CD4-positive, alpha-beta T cell treated with Interleukin-17A for 1 hour (primary cell): ENCODE results near the gene TEKT1.
"Not testable (repeated sequence)": the region's sequence is repeated elsewhere in the genome, so short reads cannot be mapped to it uniquely, and the experiment has no call there.

ENCODE experiments used
- DNase-seq: peaks from one replicate; pipeline ENCODE4 v3.0.0-alpha.2; 2020

TEKT1 gene

DNA sequence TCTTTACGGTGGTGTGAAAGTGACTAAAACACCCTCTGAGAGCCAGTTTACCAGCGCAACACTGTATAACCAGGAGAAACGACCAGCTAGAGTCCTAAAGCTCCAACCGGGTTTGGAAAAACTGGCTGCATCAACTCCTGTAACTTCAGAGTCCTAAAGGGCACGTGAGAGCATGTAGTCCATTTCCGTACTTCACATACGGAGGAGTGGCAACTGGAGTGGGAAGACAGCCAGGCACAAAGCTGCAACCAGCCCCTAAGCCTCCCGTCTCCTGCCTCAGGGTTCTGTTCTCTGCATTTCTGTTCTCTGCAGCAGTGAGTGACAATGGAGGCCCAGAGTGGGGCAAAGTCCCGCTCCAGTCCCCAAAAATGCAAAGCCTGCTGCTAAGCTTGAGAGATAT lies 19.2 kb downstream of the TEKT1 start:
- no peak for DNase-seq

DNA sequence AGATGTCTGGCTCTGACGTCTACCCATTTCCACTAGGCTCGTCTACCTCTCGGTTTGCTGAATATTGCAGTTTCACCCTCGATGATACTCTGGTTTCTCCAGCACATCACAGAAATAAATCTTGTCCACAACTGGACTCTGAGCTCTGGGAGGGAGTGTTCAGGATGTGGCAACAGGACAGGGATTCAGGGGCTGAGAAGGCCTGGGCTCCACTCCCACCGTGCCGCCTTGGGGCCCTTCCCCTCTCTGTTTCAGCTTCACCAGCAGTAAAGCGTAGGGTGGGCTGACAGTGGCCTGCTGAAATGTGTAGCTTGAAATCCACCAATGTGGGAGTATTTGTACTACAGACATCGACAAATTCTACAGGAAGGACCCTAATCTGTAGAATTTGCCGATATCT lies 20.0 kb downstream of the TEKT1 start:
- no peak for DNase-seq

DNA sequence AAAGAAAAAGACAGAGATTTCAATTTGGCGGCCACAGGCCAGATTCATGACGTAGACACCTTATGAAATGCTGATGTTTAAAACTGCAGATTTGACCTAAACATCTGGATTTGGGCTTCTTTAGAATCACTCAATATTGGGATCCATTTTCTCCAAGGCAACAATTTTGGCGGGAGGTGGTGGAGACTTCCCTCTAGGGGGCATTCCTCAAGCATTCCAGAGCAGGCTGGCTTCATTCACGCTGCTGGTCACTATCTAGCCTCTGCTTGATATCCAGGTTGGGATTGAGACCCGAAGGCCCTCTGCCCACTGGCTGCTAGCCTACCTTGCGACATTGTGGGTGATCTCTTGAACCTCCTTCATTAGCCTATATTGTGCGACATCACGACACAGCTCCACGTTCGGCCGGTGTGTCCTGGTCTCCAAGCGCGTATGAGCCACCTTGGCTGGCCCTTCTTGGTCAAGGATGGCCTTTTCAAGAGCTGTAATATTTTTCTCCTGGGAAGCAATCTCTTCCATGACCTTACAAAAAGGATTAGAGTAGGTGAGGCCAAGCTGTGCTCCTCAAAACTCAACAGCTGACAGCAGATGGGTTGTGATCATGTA lies 31.0 kb downstream of the TEKT1 start:
- DNase-seq = no peak

DNA sequence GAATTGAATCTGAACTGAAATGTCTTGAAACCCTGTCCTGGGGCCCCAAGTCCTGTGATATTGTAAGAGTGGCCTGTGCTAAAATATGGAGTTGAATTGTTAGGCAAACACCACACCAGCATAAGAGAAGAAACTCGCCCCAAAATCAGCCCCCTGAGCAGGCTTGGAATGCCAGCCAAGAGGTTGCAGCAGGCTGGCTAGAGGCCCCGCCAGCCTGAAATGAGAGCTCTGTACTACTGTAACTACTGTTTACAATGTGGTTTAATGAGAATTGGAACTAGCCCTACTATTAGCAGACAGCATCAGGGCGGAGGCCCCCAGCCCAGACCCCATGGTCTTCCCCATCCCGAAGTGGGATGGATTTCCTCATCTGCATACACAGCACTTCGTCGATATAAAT lies 31.8 kb downstream of the TEKT1 start:
- DNase-seq = no peak

DNA sequence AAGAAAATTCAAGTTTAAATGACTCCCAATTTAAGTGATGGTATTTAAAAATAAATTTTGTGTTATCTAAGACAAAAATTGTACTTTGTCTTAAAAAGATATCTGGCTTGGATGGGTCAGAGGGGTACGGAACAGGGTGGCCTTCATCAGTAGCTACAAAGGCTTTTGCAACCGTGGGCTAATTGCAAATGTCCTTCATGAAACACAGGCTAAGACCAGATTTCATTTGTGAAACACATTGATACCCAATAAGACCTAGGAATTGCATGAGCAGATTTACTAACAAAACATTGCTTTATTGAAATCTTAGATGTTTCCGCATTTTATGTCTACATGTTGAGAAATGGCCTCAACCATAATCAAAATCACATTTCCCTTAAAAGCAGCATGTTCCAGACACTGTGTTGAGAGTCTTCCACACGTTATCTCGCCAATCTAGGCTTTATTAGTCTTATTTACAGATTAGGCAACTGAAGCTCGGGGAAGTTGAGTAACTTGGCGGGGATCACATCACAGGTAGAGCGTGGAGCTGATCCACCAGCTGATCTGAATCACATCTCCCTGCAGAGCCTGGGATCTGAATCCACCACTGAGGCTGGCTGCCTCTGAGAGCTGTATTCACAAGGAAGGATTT lies 33.7 kb downstream of the TEKT1 start:
- no peak for DNase-seq

- no peak for DNase-seq
Measured at GRCh38 chr17:6796887-6797490, 34.5 kb downstream of the TEKT1 start.

DNA sequence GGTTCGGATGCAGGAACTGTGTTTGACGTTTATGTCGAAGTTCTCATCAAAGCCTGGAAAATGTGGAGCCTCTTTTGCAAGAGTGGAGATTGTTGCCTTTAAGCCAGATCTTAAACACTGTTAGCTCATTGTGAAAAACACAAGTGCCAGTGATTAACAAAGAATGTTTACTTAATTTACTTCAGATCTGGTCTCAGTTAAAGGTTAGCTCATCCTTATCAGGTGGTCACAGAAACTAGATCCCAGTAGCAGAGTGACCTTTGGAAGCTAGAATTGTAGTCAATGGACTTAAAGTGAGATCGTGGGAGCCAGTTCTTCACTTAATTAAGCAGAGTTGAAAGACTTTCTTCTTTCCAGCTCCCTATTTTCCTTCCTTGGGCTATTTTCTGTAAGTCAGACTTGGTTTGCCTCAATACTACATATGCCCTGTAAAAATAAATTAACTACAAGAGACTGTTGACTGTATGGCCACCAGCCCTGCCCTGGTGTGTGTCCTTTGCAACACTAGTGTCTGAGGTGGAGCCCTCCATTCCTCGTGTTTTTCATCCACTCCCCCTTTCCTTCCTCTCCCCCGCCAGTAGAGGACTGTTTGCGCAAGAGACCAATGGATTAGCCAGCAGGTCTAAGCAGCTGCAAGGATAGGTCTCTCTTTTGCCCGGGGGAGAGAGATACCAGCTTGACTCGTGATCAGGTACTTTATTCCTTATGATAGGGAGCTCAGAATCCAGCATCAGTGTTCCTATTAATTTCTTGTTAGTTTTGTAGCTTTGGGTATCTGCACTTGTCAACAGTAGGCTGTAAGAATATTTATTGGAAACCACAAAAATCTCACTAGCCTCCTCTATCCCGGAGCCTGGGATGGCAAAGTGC lies 35.3 kb downstream of the TEKT1 start:
- DNase-seq = no peak

DNA sequence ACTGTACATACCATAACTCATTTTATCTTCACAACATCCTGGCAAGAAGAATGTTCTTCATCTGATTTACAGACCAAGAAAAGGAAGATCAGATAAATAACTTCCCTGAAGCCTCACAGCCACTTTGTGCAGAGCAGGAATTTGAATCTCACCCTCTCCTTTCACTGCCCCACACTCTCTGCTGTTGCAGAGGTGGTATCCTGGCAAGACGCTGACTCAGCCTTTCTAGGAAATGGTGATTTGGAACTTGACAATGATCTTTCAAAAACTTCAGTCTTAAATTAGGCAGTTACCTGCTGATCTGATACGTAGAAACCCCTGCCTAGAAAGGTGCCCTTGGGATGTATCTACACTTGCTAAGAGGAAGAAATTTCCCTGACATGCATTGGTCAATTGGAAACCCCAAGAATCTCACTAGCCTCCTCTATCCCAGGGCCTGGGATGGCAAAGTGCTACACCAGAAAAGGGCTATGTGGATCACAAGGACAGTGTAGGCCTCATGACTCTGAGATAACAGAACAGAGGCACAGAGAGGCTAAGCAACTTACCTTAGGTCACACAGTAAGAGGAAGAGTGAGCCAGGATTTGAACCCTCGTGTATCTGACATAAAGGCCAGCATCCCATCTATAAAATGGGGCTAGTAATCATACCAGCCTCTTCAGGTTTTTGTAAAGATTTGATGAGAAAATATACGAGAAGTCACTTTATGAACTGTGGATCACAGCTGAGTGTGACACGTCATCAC lies 37.6 kb downstream of the TEKT1 start:
- DNase-seq = no peak

GRCh38 chr17:6789146-6789545 lies 42.4 kb downstream of the TEKT1 start:
- DNase-seq = no peak

DNA sequence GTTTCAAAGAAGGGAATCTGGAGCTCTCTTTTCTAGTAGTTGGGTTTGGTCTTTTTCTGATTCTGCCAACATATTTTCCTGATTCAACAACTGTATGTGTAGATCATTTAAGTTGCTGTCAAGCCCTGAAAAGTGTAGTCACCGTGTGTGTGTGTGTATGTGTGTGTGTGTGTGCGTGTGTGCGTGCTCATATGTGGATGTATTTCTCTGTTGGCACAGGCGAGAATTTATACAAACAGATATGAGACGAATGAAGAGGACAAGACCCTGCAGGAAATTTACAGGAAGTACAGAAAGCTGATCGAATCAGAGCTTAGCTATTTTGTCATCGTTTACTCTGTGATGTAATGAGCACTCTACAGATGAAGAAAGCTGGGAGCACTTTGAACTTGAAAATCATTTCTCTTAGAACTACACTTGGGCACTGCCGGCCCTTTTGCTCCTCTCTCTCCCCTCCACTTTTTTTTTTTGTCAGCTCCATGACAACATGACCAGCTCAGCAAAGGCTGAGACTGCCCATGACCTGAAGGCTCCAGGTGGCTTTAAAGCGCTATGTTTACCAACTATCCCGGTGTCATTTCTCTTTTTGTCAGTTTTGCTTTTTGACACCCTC lies 44.3 kb downstream of the TEKT1 start:
- no peak for DNase-seq

DNA sequence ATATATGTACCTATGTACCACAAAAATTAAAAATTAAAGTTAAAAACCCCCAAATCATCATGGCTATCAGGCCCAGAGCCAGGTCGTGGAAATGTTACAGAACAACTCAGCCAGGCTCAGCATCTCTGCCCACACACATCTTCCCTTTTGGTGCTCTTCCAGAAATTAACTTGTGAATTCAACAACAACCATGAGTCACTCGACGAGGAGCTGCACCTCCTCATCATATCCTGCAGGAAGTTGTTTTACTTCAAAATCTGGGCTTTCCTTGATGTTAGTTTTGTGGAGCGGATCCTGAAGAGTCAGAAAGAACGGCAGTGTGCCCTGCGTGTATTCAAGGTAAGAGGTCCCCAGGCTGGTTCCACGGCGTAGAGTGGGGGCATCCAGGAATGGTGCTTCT lies 44.9 kb downstream of the TEKT1 start:
- DNase-seq = no peak

DNA sequence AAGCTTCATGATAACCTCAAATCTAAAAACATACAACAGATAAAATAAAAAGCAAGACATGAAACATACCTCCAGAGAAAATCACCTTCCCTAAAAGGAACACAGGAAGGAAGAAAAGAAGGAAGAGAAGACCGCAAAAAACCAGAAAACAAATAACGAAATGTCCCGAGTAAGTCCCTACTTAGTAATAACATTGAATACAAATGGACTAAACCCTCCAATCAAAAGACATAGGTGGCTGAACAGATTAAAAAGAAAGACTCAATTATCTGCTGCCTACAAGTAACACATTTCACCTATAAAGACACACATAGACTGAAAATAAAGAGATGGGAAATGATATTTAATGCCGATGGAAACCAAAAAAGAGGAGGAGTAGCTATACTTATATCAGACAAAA lies 49.3 kb downstream of the TEKT1 start:
- no peak for DNase-seq

DNA sequence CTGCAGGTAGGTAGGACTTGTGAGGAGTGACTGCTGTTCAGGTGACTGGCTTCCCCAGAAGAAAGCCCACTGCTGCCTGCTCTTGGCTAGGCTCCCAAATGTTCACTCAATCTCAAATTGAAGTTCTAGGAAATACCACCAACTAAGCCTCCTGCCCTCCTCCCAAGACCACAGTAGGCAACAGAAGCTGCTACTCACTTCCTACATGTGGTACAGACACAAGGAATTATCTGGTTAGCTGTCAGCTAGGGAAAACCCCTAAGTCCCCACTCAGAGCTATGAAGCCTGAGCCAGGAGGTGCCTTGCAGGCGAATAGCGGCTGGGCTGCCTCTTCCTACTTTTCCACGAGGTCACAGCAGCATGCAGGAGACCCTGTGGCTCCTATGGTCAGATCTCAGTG lies 50.6 kb downstream of the TEKT1 start:
- no peak for DNase-seq

DNA sequence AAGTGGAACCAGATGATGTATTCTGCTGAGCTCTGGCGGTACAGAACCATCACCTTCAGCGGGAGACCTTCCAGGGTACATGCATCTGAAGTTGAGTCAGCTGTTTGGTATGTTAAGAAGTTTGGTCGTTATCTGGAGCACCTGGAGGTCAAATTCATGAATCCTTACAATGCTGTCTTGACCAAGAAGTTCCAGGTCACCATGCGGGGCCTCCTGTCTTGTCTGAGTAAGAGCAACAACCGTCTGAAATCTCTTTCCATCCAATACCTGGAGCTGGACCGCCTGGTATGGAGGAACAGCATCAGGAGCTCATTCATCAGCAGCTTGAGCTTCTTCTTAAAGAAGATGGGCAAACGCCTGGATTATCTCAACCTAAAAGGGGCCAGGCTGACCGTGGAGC lies 51.5 kb downstream of the TEKT1 start:
- DNase-seq = no peak

- no peak for DNase-seq
Measured at GRCh38 chr17:6779411-6779810, 52.1 kb downstream of the TEKT1 start.

DNA sequence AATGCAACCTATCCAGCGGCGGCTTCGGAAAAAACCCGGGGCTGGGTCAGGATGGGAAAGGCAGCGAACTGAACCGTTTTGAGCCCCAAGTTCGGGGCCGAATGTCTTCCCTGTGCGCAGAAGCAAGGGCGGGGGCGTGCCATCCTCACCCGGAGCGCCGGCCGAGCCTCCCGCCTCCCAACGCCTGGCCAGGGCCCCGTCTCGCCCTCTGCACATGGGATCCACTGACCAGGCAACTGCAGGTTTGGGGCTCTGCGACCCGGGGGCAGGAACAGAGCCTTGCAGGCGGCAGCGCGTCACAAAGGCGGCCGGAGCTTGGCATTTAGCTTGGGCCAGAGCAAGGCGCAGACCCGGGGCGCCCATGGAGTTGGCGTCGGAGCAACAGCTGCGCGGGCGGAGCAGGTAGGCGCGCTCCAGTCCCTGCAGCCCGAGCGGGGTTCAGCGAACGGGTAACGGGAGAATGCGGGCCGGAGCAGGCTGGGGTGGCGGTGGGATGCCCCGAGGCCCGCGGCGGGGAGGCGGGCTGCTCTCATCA lies 55.6 kb downstream of the TEKT1 start, which contains the start of gene FBXO39:
TSS of gene FBXO39 (plus strand) at position 345 of the 535 bp plus-strand sequence. CDS start 3,654 bp downstream, outside the sequence.
- DNase-seq = no peak

DNA sequence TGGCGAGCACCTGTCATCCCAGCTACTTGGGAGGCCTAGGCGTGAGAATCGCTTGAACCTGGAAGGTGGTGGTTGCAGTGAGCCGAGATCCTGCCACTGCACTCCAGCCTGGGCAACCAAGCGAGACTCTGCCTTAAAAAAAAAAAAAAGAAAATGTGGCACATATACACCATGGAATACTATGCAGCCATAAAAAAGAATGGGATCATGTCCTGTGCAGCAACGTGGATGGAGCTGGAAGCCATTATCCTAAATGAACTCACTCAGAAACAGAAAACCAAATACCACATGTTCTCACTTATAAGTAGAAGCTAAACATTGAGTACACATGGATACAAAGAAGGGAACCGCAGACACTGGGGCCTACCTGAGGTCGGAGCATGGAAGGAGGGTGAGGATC lies 56.6 kb downstream of the TEKT1 start:
- not testable (repeated sequence) for DNase-seq

DNA sequence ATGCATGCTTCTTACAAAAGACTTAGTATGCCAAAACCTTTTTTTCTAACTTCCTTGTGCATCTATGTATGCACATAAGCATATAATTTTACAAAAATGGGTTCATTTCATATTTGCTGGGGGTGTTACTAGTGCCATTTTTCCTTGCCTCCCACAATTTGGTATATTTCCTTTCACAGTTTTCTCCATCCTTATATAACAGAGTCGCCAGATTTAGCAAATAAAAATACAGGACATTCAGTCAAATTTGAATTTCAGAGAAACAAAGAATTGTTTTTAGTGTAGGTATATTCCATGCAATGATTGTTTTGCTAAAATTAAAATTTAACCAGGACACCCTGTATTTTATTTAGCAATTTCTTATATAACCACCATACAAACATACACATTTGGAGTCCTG lies 59.5 kb downstream of the TEKT1 start:
- DNase-seq = no peak

GRCh38 chr17:6768447-6768846 lies 63.1 kb downstream of the TEKT1 start:
- no peak for DNase-seq

GRCh38 chr17:6761779-6762178 lies 69.8 kb downstream of the TEKT1 start:
- DNase-seq = no peak

- DNase-seq = no peak
Measured at GRCh38 chr17:6757747-6758146, 73.8 kb downstream of the TEKT1 start.

DNA sequence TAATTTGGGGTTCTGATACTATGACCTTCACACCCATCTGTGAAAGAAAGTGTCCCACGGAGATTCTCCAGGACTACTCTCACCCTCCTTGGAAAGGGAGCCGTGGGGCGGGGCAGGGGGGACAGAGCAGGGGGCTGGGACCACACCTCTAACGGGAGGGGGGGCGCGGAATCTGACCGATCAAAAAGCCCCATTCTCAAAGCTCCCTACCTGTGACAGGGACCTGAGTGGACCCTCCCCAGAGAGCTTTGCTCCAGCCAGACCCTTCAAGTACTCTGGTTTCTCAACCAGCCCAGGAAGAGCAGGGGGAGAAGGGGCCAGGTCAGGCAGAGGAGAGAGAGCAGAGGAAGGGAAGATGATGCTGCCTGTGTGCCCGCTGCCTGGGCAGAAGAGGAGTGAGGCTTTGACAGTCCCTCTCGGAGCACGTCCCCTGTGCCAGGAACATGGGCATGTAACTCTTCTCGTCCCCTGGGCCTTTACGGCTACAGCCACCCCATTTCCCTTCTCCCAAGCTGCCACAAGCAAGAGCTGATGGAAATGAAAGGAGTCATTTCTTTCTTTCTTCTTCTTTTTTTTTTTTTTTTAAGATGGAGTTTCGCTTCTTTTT lies 75.0 kb downstream of the TEKT1 start:
- no peak for DNase-seq
